ENCODE results near the gene IL3RA. TPM values are rescaled to one million over a fixed set of nuclear protein-coding genes. Genes with fewer than 3 reads are reported as not detected.
"Not testable (repeated sequence)": the region's sequence is repeated elsewhere in the genome, so short reads cannot be mapped to it uniquely, and the experiment has no call there.

IL3RA gene
- polyA plus RNA-seq, 1 donor = 5.4 TPM

DNA sequence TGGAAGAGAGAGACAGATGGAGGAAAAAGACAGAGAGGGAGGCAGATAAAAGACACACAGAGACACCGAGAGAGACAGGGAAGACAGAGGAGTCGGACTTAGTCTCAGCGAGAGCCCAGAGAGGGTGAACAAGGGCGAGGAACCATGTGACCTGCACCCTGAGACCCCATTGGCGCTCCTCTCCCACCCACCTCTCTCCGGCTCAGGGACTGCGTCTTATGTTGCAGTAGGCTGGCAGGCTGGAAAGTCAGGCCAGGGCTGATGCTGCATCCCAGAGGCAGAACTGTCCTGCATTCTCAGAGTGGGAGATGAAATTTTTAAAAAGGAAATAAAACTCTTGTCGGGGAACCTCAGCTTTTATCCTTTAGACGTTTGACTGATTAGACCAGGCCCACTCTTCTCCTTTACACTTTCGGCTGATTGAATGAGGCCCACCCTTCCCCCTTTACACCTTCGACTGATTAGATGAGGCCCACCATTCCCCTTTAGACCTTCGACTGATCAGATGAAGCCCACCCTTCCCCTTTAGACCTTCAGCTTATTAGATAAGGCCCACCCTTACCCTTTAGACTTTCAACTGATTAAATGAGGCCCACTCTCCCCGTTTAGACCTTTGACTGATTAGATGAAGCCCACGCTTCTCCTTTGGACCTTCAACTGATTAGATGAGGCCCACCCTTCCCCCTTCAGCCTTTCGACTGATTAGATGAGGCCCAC lies 29.5 kb upstream of the IL3RA start:
- no peaks in the 10 kb centered on the region for H3K9me3 ChIP-seq (ENCODE audit: control insufficient read depth, low read depth, low read length)
- DNase-seq = no peak

DNA sequence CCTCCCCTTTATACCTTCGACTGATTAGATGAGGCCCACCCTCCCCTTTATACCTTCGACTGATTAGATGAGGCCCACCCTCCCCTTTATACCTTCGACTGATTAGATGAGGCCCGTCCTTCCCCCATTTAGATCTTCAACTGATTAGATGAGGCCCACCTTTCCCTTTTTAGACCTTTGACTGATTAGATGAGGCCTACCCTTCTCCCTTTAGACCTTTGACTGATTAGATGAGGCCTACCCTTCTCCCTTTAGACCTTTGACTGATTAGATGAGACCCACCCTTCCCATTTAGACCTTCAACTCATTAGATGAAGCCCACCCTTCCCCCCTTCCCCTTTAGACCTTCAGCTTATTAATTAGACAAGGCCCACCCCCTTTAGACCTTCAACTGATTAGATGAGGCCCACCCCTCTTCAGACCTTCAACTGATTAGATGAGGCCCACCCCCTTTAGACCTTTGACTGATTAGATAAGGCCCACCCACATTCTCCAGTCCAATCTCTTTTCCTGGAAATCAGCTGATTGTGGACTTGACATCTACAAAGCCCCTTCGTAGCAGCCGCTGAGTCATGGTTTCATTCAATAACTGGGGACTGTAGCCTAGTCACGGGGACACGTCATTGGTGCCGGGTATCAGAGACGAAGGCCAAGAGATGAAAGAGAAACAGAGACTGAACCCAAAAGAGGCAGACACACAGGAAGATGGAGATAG lies 28.8 kb upstream of the IL3RA start:
- Histone ChIP-seq H3K4me3 (ENCODE audit: low read length) (no peak overlapping the region), H3K27ac (ENCODE audit: low read length) (no peak overlapping the region), H3K36me3 (ENCODE audit: control insufficient read depth, insufficient read depth, low read length) (no peaks in the 10 kb centered on the region), H3K4me1 (ENCODE audit: control insufficient read depth, insufficient read depth, low read length) (no peaks in the 10 kb centered on the region), H3K27me3 (ENCODE audit: control insufficient read depth, insufficient read depth, low read length) (no peaks in the 10 kb centered on the region), H3K9me3 (ENCODE audit: control insufficient read depth, low read depth, low read length) (no peaks in the 10 kb centered on the region)
- DNase-seq = no peak
- 78% methylated on average over 7 of the region's 10 CpGs for WGBS (ENCODE audit: insufficient coverage, low lambda C conversion rate)

More for the DNA sequence above, 29.5 kb upstream of the IL3RA start:
- Histone ChIP-seq H3K36me3 (ENCODE audit: control insufficient read depth, insufficient read depth, low read length) (no peaks in the 10 kb centered on the region), H3K27me3 (ENCODE audit: control insufficient read depth, insufficient read depth, low read length) (no peaks in the 10 kb centered on the region), H3K27ac (ENCODE audit: low read length) (no peak overlapping the region), H3K4me1 (ENCODE audit: control insufficient read depth, insufficient read depth, low read length) (no peaks in the 10 kb centered on the region), H3K4me3 (ENCODE audit: low read length) (no peak overlapping the region)
- 82% methylated on average over 2 of the region's 15 CpGs for WGBS (ENCODE audit: insufficient coverage, low lambda C conversion rate)

DNA sequence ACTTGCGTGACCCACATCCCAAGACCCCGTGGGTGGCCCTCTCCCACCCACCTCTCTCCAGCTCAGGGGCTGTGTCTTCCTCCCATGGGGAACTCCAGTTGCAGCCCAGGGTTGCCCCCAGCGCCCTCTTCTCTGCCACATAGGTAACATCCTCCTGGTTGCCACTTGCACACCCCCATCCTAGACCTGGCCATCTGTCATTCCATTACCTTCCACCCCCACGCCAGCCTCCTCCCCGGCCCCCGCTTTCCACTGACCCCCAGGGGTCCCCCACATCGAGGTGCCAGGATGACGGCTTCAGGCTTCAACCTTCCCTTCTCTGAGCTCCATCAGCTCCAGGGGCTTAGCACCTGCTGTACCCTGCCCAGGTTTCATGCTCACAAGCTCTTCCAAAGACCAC lies 28.1 kb upstream of the IL3RA start:
- Histone ChIP-seq H3K27me3 (ENCODE audit: control insufficient read depth, insufficient read depth, low read length) (no peaks in the 10 kb centered on the region), H3K36me3 (ENCODE audit: control insufficient read depth, insufficient read depth, low read length) (no peaks in the 10 kb centered on the region)

DNA sequence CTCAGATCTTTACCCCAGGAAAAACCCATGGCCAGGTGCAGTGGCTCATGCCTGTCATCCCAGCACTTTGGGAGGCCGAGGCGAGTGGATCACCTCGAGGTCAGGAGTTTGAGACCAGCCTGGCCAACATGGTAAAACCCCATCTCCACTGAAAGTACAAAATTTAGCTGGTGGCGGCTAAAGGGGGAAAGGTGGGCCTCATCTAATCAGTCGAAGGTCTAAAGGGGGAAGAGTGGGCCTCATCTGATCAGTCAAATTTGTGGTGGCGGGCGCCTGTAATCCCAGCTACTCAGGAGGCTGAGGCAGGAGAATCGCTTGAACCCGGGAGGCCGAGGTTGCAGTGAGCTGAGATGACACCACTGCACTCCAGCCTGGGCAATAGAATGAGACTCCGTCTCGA lies 27.7 kb upstream of the IL3RA start:
- DNase-seq; H3K4me3 ChIP-seq (ENCODE audit: low read length); H3K36me3 ChIP-seq (ENCODE audit: control insufficient read depth, insufficient read depth, low read length); H3K27me3 ChIP-seq (ENCODE audit: control insufficient read depth, insufficient read depth, low read length); H3K27ac ChIP-seq (ENCODE audit: low read length); H3K4me1 ChIP-seq (ENCODE audit: control insufficient read depth, insufficient read depth, low read length); H3K9me3 ChIP-seq (ENCODE audit: control insufficient read depth, low read depth, low read length): not testable (repeated sequence)
- WGBS (ENCODE audit: insufficient coverage, low lambda C conversion rate) = no CpG with 5 or more reads among the region's 12 CpGs

More for the DNA sequence above, 28.1 kb upstream of the IL3RA start:
- H3K27ac ChIP-seq (ENCODE audit: low read length) = no peak overlapping the region
- H3K9me3 ChIP-seq (ENCODE audit: control insufficient read depth, low read depth, low read length) = no peaks in the 10 kb centered on the region
- no peak overlapping the region for H3K4me3 ChIP-seq (ENCODE audit: low read length)
- no peak for DNase-seq
- no peaks in the 10 kb centered on the region for H3K4me1 ChIP-seq (ENCODE audit: control insufficient read depth, insufficient read depth, low read length)
- no CpG with 5 or more reads among the region's 8 CpGs for WGBS (ENCODE audit: insufficient coverage, low lambda C conversion rate)

DNA sequence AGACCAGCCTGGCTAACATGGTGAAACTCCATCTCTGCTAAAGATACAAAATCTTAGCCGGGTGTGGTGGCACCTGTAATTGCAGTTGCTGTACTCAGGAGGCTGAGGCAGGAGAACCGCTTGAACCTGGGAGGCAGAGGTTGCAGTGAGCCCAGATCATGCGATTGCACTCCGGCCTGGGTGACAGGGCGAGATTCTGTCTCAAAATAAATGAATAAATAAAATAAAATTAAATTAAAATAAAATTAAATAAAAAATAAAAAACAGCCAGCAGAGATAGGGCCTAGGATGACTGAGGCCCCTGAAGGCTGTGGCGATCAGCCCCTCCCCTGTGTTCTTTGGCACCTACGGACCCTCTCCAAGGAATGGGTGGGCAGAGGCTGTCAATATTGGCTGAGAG lies 22.8 kb upstream of the IL3RA start:
- no peaks in the 10 kb centered on the region for H3K9me3 ChIP-seq (ENCODE audit: control insufficient read depth, low read depth, low read length)
- DNase-seq = no peak
- 96% methylated on average over 5 of the region's 7 CpGs for WGBS (ENCODE audit: insufficient coverage, low lambda C conversion rate)
- H3K36me3 ChIP-seq (ENCODE audit: control insufficient read depth, insufficient read depth, low read length) = no peaks in the 10 kb centered on the region
- H3K27ac ChIP-seq (ENCODE audit: low read length) = no peak overlapping the region
- H3K4me1 ChIP-seq (ENCODE audit: control insufficient read depth, insufficient read depth, low read length) = no peaks in the 10 kb centered on the region
- no peaks in the 10 kb centered on the region for H3K27me3 ChIP-seq (ENCODE audit: control insufficient read depth, insufficient read depth, low read length)
- no peak overlapping the region for H3K4me3 ChIP-seq (ENCODE audit: low read length)

DNA sequence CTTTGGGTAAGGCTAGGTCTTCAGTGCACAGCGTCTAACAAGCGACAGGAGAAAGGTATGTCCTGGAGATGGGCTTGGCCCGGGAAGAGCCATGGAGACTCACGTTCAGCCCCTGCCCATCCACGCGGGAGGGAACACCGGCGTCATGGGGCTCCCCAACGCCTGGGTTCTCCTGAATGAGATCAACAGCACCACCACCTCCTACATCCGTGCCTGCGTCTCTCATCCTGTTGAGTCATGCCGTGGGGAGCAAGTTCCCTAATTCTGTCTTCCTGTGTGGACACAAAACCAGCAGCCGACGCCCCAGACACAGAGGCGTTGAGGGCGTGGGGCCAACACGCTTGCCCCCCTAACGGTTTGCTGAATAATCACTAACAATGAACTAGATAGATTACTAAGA lies 20.1 kb upstream of the IL3RA start:
- H3K27me3 ChIP-seq (ENCODE audit: control insufficient read depth, insufficient read depth, low read length) = no peaks in the 10 kb centered on the region
- no CpG with 5 or more reads among the region's 18 CpGs for WGBS (ENCODE audit: insufficient coverage, low lambda C conversion rate)
- H3K4me1 ChIP-seq (ENCODE audit: control insufficient read depth, insufficient read depth, low read length) = no peaks in the 10 kb centered on the region
- no peak for DNase-seq
- no peak overlapping the region for H3K4me3 ChIP-seq (ENCODE audit: low read length)
- no peaks in the 10 kb centered on the region for H3K36me3 ChIP-seq (ENCODE audit: control insufficient read depth, insufficient read depth, low read length)
- no peak overlapping the region for H3K27ac ChIP-seq (ENCODE audit: low read length)
- no peaks in the 10 kb centered on the region for H3K9me3 ChIP-seq (ENCODE audit: control insufficient read depth, low read depth, low read length)

DNA sequence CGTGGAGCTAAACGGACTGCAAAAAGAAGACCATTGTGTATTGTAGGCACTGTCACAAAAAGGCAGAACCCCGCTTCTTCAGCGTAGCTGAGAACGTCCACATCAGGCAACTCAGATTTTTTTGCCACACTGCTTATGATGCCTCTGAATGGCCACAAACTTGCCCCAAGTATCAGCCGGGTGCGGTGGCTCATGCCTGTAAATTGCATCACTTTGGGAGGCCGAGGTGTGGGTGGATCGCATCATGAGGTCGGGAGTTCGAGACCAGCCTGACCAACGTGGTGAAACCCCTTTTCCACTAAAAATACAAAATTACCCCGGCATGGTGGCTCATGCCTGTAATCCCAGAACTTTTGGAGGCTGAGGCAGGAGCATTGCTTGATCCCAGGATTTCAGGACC lies 14.9 kb upstream of the IL3RA start:
- Histone ChIP-seq H3K27ac (ENCODE audit: low read length) (no peak overlapping the region), H3K9me3 (ENCODE audit: control insufficient read depth, low read depth, low read length) (no peaks in the 10 kb centered on the region), H3K36me3 (ENCODE audit: control insufficient read depth, insufficient read depth, low read length) (no peaks in the 10 kb centered on the region), H3K27me3 (ENCODE audit: control insufficient read depth, insufficient read depth, low read length) (no peaks in the 10 kb centered on the region), H3K4me3 (ENCODE audit: low read length) (no peak overlapping the region), H3K4me1 (ENCODE audit: control insufficient read depth, insufficient read depth, low read length) (no peaks in the 10 kb centered on the region)
- no peak for DNase-seq
- WGBS (ENCODE audit: insufficient coverage, low lambda C conversion rate) = 80% methylated on average over 1 of the region's 13 CpGs

DNA sequence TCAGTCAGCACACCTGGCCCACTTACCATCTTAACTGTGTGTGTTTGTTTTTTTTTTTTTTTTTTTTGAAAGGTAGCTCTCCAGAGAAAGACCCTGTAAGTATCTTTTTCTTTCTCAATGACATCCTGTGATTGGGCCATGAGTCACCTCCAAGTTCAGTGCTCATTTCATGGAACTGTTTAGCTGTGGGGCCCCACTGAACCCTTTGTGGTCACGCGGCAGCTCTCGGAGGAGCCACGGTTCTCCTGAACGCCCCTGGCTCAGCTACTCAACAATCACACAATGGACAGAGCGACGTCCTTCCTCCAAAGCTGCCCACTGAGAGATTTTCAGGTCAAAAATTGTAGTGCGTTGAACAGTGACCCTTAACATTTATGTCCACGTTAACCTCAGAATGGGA lies 14.2 kb upstream of the IL3RA start:
- WGBS (ENCODE audit: insufficient coverage, low lambda C conversion rate) = no CpG with 5 or more reads among the region's 9 CpGs
- H3K9me3 ChIP-seq (ENCODE audit: control insufficient read depth, low read depth, low read length) = no peaks in the 10 kb centered on the region
- no peak overlapping the region for H3K27ac ChIP-seq (ENCODE audit: low read length)
- no peaks in the 10 kb centered on the region for H3K36me3 ChIP-seq (ENCODE audit: control insufficient read depth, insufficient read depth, low read length)
- no peak overlapping the region for H3K4me3 ChIP-seq (ENCODE audit: low read length)
- DNase-seq = no peak
- H3K27me3 ChIP-seq (ENCODE audit: control insufficient read depth, insufficient read depth, low read length) = no peaks in the 10 kb centered on the region
- no peaks in the 10 kb centered on the region for H3K4me1 ChIP-seq (ENCODE audit: control insufficient read depth, insufficient read depth, low read length)

DNA sequence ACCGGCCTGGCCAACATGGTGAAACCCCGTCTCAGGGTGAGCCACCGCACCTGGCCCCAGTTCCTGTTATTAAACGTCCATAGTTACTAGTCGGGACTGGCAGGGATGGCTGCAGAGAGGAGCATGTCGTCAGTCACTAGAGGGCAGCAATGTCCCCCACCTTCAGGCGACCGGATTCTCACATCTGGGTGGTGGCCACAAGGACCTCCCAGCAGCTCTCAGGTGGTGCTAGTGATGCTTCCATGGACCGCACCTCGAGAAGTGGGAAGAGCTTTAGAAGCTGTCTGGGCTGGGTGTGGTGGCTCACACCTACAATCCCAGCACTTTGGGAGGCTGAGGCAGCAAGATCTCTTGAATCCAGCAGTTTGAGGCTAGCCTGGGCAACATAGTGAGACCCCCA lies 13.3 kb upstream of the IL3RA start:
- DNase-seq = peak; percentile 19 to 23
- WGBS (ENCODE audit: insufficient coverage, low lambda C conversion rate) = no CpG with 5 or more reads among the region's 10 CpGs
- H3K4me3 ChIP-seq (ENCODE audit: low read length) = no peak overlapping the region
- no peak overlapping the region for H3K27ac ChIP-seq (ENCODE audit: low read length)
- no peaks in the 10 kb centered on the region for H3K27me3 ChIP-seq (ENCODE audit: control insufficient read depth, insufficient read depth, low read length)
- no peaks in the 10 kb centered on the region for H3K4me1 ChIP-seq (ENCODE audit: control insufficient read depth, insufficient read depth, low read length)
- no peaks in the 10 kb centered on the region for H3K36me3 ChIP-seq (ENCODE audit: control insufficient read depth, insufficient read depth, low read length)
- H3K9me3 ChIP-seq (ENCODE audit: control insufficient read depth, low read depth, low read length) = no peaks in the 10 kb centered on the region

DNA sequence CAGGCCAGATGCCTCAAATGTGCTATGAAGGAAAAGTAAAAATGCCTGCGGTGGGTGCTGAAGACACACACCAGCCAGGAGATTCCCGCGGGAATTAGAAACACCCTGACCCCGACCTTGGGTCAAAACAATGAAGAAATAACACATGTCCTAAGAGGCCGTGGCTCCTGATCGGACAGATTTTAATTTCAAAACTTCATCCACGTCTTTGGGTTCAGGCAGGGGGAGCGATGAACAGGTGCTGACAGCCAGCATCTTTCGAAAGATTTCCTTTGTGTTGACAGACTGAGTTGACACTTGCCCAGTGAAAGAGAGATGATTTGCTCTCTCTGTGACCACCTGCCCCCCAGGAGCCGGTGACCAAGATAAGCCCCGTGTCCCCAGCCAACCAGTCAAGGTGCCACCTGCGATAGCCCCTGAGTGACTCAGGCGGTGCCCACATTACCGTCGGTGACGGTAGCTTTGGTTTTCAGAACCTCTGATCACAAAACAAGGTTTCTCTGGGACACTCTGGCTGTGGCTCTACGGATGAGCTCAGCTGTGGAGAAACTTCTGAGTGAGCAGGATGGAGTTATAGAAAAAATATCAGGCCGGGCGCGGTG lies 11.0 kb upstream of the IL3RA start:
- H3K4me3 ChIP-seq (ENCODE audit: low read length) = no peak overlapping the region
- no peak for DNase-seq
- WGBS (ENCODE audit: insufficient coverage, low lambda C conversion rate) = no CpG with 5 or more reads among the region's 20 CpGs
- no peaks in the 10 kb centered on the region for H3K4me1 ChIP-seq (ENCODE audit: control insufficient read depth, insufficient read depth, low read length)
- no peak overlapping the region for H3K27ac ChIP-seq (ENCODE audit: low read length)
- no peaks in the 10 kb centered on the region for H3K36me3 ChIP-seq (ENCODE audit: control insufficient read depth, insufficient read depth, low read length)
- no peaks in the 10 kb centered on the region for H3K9me3 ChIP-seq (ENCODE audit: control insufficient read depth, low read depth, low read length)
- H3K27me3 ChIP-seq (ENCODE audit: control insufficient read depth, insufficient read depth, low read length) = no peaks in the 10 kb centered on the region
